Upper lobe of right lung (tissue), 1 donor: ENCODE data around the gene ST6GAL1. TPM values are rescaled to one million over a fixed set of nuclear protein-coding genes. Genes with fewer than 3 reads are reported as not detected.
"Not testable (repeated sequence)": the region's sequence is repeated elsewhere in the genome, so short reads cannot be mapped to it uniquely, and the experiment has no call there.

ENCODE experiments used
- ATAC-seq: fragments of 200-7000 bp; cut with Tn5 transposase; one replicate; pipeline ENCODE4 v1.9.1; 2020; ENCODE audit warnings: mild to moderate bottlenecking, moderate library complexity
- DNase-seq: peaks from one replicate; pipeline ENCODE4 v3.0.0-alpha.2; 2020
- H3K27ac ChIP-seq: fragments of 200-600 bp; one replicate; pipeline ENCODE4 v1.8.0; 2022
- H3K27me3 ChIP-seq: fragments of 200-600 bp; one replicate; pipeline ENCODE4 v1.8.0; 2022; ENCODE audit warnings: mild to moderate bottlenecking
- H3K36me3 ChIP-seq: fragments of 200-600 bp; one replicate; pipeline ENCODE4 v1.8.0; 2022
- H3K4me1 ChIP-seq: fragments of 200-600 bp; one replicate; pipeline ENCODE4 v1.8.0; 2022
- H3K4me3 ChIP-seq: fragments of 200-600 bp; one replicate; pipeline ENCODE4 v1.8.0; 2022; ENCODE audit warnings: mild to moderate bottlenecking
- H3K9me3 ChIP-seq: fragments of 200-600 bp; one replicate; pipeline ENCODE4 v1.8.0; 2022
- intact Hi-C: fragments of 100-400 bp; cut with DNase I; formaldehyde crosslinking; loops from one replicate; pipeline ENCODE4 v1.11.0; 2022
- total RNA-seq: library from RNA; stranded (reverse); fragmentation: NEBNext Ultra II Directional; extraction: Animal tissue kit (Norgen Biotek cat#: 25700); gene quantifications from one replicate; pipeline ENCODE4 v1.2.1, GENCODE V29; 2021
- TF ChIP-seq, protein P1 (sequence below): fragments of 200-600 bp; IDR thresholded peaks from one replicate; pipeline ENCODE4 v1.8.0; 2022; ENCODE audit warnings: antibody characterized with exemption
- donor health status: DM: no; HTN: yes; CAD: no; lungs with severe emphysema.

ST6GAL1 gene
- total RNA-seq, 1 donor from 2014 or later = 116 TPM

DNA sequence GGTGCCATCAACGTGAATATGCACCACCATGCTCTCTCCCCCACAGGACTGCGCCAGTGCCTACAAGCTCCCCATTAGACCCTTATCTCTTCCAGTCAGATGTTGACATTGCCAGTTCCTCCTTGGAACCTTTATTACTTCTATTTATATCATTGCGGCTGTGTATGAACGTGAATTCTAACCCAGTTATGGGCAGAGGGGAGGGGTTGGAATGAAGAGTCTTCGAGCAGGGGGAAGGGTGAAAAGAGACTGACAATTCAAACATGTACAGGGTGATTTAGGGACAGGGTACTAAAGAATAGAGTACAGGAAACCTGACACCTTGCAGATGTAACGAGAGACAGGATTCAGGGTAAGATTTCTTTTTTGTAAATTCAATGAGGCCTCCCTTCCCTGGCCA, 41.8 kb upstream of the ST6GAL1 start:
- Histone ChIP-seq H3K9me3 (no peaks in the 10 kb centered on the region), H3K27me3 (no peaks in the 10 kb centered on the region), H3K4me3 (no peak overlapping the region), H3K27ac (no peak overlapping the region), H3K4me1 (no peaks in the 10 kb centered on the region), H3K36me3 (no peaks in the 10 kb centered on the region)
- TF ChIP-seq, protein P1, sequence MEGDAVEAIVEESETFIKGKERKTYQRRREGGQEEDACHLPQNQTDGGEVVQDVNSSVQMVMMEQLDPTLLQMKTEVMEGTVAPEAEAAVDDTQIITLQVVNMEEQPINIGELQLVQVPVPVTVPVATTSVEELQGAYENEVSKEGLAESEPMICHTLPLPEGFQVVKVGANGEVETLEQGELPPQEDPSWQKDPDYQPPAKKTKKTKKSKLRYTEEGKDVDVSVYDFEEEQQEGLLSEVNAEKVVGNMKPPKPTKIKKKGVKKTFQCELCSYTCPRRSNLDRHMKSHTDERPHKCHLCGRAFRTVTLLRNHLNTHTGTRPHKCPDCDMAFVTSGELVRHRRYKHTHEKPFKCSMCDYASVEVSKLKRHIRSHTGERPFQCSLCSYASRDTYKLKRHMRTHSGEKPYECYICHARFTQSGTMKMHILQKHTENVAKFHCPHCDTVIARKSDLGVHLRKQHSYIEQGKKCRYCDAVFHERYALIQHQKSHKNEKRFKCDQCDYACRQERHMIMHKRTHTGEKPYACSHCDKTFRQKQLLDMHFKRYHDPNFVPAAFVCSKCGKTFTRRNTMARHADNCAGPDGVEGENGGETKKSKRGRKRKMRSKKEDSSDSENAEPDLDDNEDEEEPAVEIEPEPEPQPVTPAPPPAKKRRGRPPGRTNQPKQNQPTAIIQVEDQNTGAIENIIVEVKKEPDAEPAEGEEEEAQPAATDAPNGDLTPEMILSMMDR = no peak
- DNase-seq = no peak
- no peak for ATAC-seq
- intact Hi-C loops = no loop called here

- H3K4me3 ChIP-seq, H3K9me3 ChIP-seq, intact Hi-C loops, ATAC-seq, H3K27ac ChIP-seq, DNase-seq, H3K36me3 ChIP-seq, H3K4me1 ChIP-seq, H3K27me3 ChIP-seq: not testable (repeated sequence)
Measured at GRCh38 chr3:186889698-186890097, 40.6 kb upstream of the ST6GAL1 start.

DNA sequence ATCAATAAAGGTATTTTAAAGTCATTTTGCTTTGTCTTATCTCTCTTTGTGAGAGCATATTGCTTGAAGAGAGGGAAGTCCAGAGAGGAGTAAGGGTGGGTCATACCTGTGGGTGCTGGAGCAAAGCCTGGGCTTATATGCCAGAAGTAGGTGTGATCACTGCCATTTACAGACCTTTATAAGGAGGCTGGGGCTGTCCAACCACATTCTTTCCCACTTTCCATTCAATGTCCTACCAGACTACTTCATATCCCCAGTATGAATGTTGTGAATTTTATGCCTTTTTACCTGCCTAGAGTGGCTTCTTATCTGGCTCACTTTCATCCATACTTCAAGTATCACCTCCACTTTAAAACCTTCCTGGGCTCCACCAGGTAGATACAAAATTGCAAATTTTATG, 39.4 kb upstream of the ST6GAL1 start:
- H3K27me3 ChIP-seq = no peaks in the 10 kb centered on the region
- H3K4me1 ChIP-seq = no peaks in the 10 kb centered on the region
- ATAC-seq (peak; percentile 34), DNase-seq (no peak)
- intact Hi-C loops = no loop called here
- no peaks in the 10 kb centered on the region for H3K9me3 ChIP-seq
- TF ChIP-seq, protein P1 = no peak
- no peak overlapping the region for H3K4me3 ChIP-seq
- no peaks in the 10 kb centered on the region for H3K36me3 ChIP-seq
- H3K27ac ChIP-seq = no peak overlapping the region

- H3K4me1 ChIP-seq, H3K27me3 ChIP-seq, intact Hi-C loops, ATAC-seq, H3K9me3 ChIP-seq, H3K27ac ChIP-seq, DNase-seq, H3K36me3 ChIP-seq, H3K4me3 ChIP-seq: not testable (repeated sequence)
Measured at GRCh38 chr3:186893071-186893470, 37.3 kb upstream of the ST6GAL1 start.

- Histone ChIP-seq H3K36me3 (no peaks in the 10 kb centered on the region), H3K27ac (no peak overlapping the region), H3K27me3 (no peaks in the 10 kb centered on the region), H3K4me1 (no peaks in the 10 kb centered on the region), H3K4me3 (no peak overlapping the region), H3K9me3 (no peaks in the 10 kb centered on the region)
- no peak for DNase-seq
- intact Hi-C loops = no loop called here
- TF ChIP-seq, protein P1 = no peak
- ATAC-seq = no peak
Measured at GRCh38 chr3:186895406-186895805, 34.9 kb upstream of the ST6GAL1 start.

GRCh38 chr3:186896006-186896405, 34.3 kb upstream of the ST6GAL1 start:
- DNase-seq (no peak), ATAC-seq (peak; percentile 26)
- Histone ChIP-seq H3K27ac (no peak overlapping the region), H3K27me3 (no peaks in the 10 kb centered on the region), H3K9me3 (no peaks in the 10 kb centered on the region), H3K4me1 (no peaks in the 10 kb centered on the region), H3K4me3 (no peak overlapping the region), H3K36me3 (no peaks in the 10 kb centered on the region)
- TF ChIP-seq, protein P1 = no peak
- intact Hi-C loops = no loop called here

GRCh38 chr3:186896875-186897274, 33.5 kb upstream of the ST6GAL1 start:
- no peak overlapping the region for H3K27ac ChIP-seq
- H3K27me3 ChIP-seq = no peaks in the 10 kb centered on the region
- no peaks in the 10 kb centered on the region for H3K4me1 ChIP-seq
- H3K36me3 ChIP-seq = no peaks in the 10 kb centered on the region
- DNase-seq (no peak), ATAC-seq (no peak)
- H3K9me3 ChIP-seq = no peaks in the 10 kb centered on the region
- intact Hi-C loops = no loop called here
- TF ChIP-seq, protein P1 = no peak
- H3K4me3 ChIP-seq = no peak overlapping the region
